Adrenal gland (tissue), 12 donors: ENCODE data around the gene TLNRD1. TPM values are rescaled to one million over a fixed set of nuclear protein-coding genes. Genes with fewer than 3 reads are reported as not detected.
A peak's percentile ranks its signal among the peaks of the same experiment; 100 is the strongest.

Experiments used
- DNase-seq, 7 donors: peaks; one replicate each; pipeline ENCODE4 v3.0.0-alpha.2; 2019 to 2020
- H3K27ac ChIP-seq, 5 donors: fragments of 200-600 bp; sonication (generic) in 4 of 5; 1 replicate in 3 of 5; 2 replicates in 2 of 5; pipeline versions ENCODE4 v1.5.1 to v1.8.0; 2016 to 2020; ENCODE audit warnings: mild to moderate bottlenecking in 1 of 5
- H3K27me3 ChIP-seq: fragments of 200-600 bp; 2 replicates; pipeline ENCODE4 v1.8.0; 2021
- H3K36me3 ChIP-seq, 2 donors: fragments of 200-600 bp; replicated peaks in 1 of 2; 1 replicate in 1 of 2; 2 replicates in 1 of 2; pipeline versions ENCODE4 v1.5.1 to v1.8.0; 2018 to 2022
- H3K4me1 ChIP-seq, 2 donors: fragments of 200-600 bp; replicated peaks in 1 of 2; 1 replicate in 1 of 2; 2 replicates in 1 of 2; pipeline versions ENCODE4 v1.5.1 to v1.8.0; 2018 to 2021
- H3K4me3 ChIP-seq, 4 donors: fragments of 200-600 bp; sonication (generic) in 3 of 4; one replicate each; pipeline ENCODE4 v1.5.1; 2016 to 2018
- H3K9me3 ChIP-seq, 3 donors: fragments of 200-600 bp; sonication (generic) in 1 of 3; replicated peaks in 1 of 3; 1 replicate in 2 of 3; 2 replicates in 1 of 3; pipeline versions ENCODE4 v1.5.1 to v1.8.0; 2016 to 2021
- CTCF ChIP-seq, 6 experiments: fragments of 450-650 bp in 4 of 6; fragments of 200-600 bp in 2 of 6; sonication (generic) in 1 of 6; IDR thresholded peaks; 1 replicate in 5 of 6; 2 replicates in 1 of 6; pipeline versions ENCODE4 v1.5.1 to v1.8.0; 2016 to 2021; ENCODE audit warnings: antibody characterized with exemption in 6 of 6, mild to moderate bottlenecking in 2 of 6, moderate library complexity in 1 of 6
- POLR2A ChIP-seq, 2 donors: fragments of 450-650 bp; IDR thresholded peaks; one replicate each; pipeline ENCODE4 v1.6.1; 2017; ENCODE audit warnings: antibody characterized with exemption in 2 of 2, mild to moderate bottlenecking in 2 of 2, moderate library complexity in 1 of 2
- WGBS, 4 donors: extraction: QIAGEN DNeasy Blood & Tissue Kit in 2 of 4; methylation state at CpG; one replicate each; pipeline versions ENCODE4 v1.1.5 to v1.1.7; 2013 to 2017; 5-methylcytosine and 5-hydroxymethylcytosine counted together
- intact Hi-C, 2 donors: fragments of 100-400 bp; cut with DNase I; formaldehyde crosslinking; loops; one replicate each; pipeline versions ENCODE4 v1.14.1 to v1.15.0; 2022 to 2023
- polyA plus RNA-seq, 3 donors: library from polyadenylated mRNA; stranded (reverse); fragments of 200-250 nt in 2 of 3; fragments of 350-450 nt in 1 of 3; fragmentation: Illumina TruSeq in 1 of 3; extraction: RNeasy Lipid Tissue Mini Kit (QIAGEN cat#74804) in 1 of 3; gene quantifications; one replicate each; pipeline ENCODE4 v1.2.3, GENCODE V29; 2013 to 2014
- total RNA-seq, 9 donors: library from RNA; depleted of rRNA in 4 of 9; stranded (reverse); fragments of >200 nt in 4 of 9; fragments of 120-200 nt in 1 of 9; fragmentation: NEBNext Ultra II Directional in 1 of 9; extraction: Animal tissue kit (Norgen Biotek cat#: 25700) in 1 of 9; gene quantifications; one replicate each; pipeline versions ENCODE4 v1.1.0 to v1.2.4, GENCODE V29; 2013 to 2023
- donor health status: healthy with polysubstance abuse.
- donor health status: Bipolar disorder and iron deficiency.
- donor health status: DM: yes; HTN: yes; CAD: no.
- donor health status: DM: no; HTN: no; CAD: no.
- donor health status: DM: no; HTN: no; CAD: no.
- donor health status: DM: yes; HTN: yes; CAD: no.

Gene TLNRD1
- total and polyA plus RNA-seq, 12 donors: 4.3 to 30.8 (median 19.1) TPM

GRCh38 chr15:81021321-81021720, 20.6 kb downstream of the TLNRD1 start:
- H3K4me1 ChIP-seq: peaks cover 5 to 7% of the 10 kb centered on the region in 2 donors
- H3K27ac ChIP-seq: no peak overlapping the region
- no peak overlapping the region for H3K4me3 ChIP-seq
- no peaks in the 10 kb centered on the region for H3K9me3 ChIP-seq
- TF ChIP-seq POLR2A (IDR thresholded peaks at IDR 0.05): no peak
- no peak for TF ChIP-seq CTCF (IDR thresholded peaks at IDR 0.05)
- intact Hi-C loops: no loop called here
- no peaks in the 10 kb centered on the region for H3K36me3 ChIP-seq
- 90 to 95% (median 93%) methylated on average over 7 of the region's 7 CpGs for WGBS, 4 donors
- no peaks in the 10 kb centered on the region for H3K27me3 ChIP-seq
- DNase-seq: no peak

GRCh38 chr15:81023483-81024264, 23.0 kb downstream of the TLNRD1 start:
- H3K27me3 ChIP-seq: no peaks in the 10 kb centered on the region
- no peaks in the 10 kb centered on the region for H3K9me3 ChIP-seq
- peak overlapping the region; percentile 82 to 94 (median 86) for H3K27ac ChIP-seq
- TF ChIP-seq POLR2A (IDR thresholded peaks at IDR 0.05) (peak in 1 of 2 donors; percentile 52), CTCF (IDR thresholded peaks at IDR 0.05) (no peak)
- H3K4me3 ChIP-seq: no peak overlapping the region
- H3K4me1 ChIP-seq: peaks cover 5 to 11% of the 10 kb centered on the region in 2 donors
- DNase-seq: peak; percentile 79 to 95 (median 91)
- WGBS, 4 donors: 12 to 30% (median 19%) methylated on average over 13 of the region's 13 CpGs
- no peaks in the 10 kb centered on the region for H3K36me3 ChIP-seq
- intact Hi-C loops: no loop called here

GRCh38 chr15:81024265-81024872, 23.6 kb downstream of the TLNRD1 start:
- TF ChIP-seq CTCF (IDR thresholded peaks at IDR 0.05) (no peak), POLR2A (IDR thresholded peaks at IDR 0.05) (no peak)
- H3K27me3 ChIP-seq: no peaks in the 10 kb centered on the region
- WGBS, 4 donors: 80 to 87% (median 82%) methylated on average over 10 of the region's 10 CpGs
- intact Hi-C loops: no loop called here
- no peak overlapping the region for H3K4me3 ChIP-seq
- DNase-seq: peak in 3 of 7 donors; percentile 21 to 30 (median 24)
- peak overlapping the region; percentile 82 to 94 (median 86) for H3K27ac ChIP-seq
- H3K9me3 ChIP-seq: no peaks in the 10 kb centered on the region
- no peaks in the 10 kb centered on the region for H3K36me3 ChIP-seq
- H3K4me1 ChIP-seq: peaks cover 5 to 11% of the 10 kb centered on the region in 2 donors

GRCh38 chr15:81024936-81025335, 24.2 kb downstream of the TLNRD1 start:
- no peak for DNase-seq
- H3K27ac ChIP-seq: peak overlapping the region in 2 of 5 donors; percentile 93 to 94
- intact Hi-C loops: no loop called here
- H3K36me3 ChIP-seq: no peaks in the 10 kb centered on the region
- no peaks in the 10 kb centered on the region for H3K9me3 ChIP-seq
- no peaks in the 10 kb centered on the region for H3K27me3 ChIP-seq
- TF ChIP-seq CTCF (IDR thresholded peaks at IDR 0.05) (no peak), POLR2A (IDR thresholded peaks at IDR 0.05) (no peak)
- H3K4me1 ChIP-seq: peaks cover 5 to 11% of the 10 kb centered on the region in 2 donors
- WGBS, 4 donors: 89 to 97% (median 93%) methylated on average over 8 of the region's 8 CpGs
- no peak overlapping the region for H3K4me3 ChIP-seq
